NCI-H345 (cell line): Measurements from ENCODE around the gene IFT27.

Source experiments
- DNase-seq: peaks from one replicate; lab custom pipeline; 2025; lab: John Stamatoyannopoulos, UW

IFT27 gene

GRCh38 chr22:36775964-36776669 is at the start of gene IFT27:
IFT27 (minus strand) TSS chr22:36776119; CDS start chr22:36775707, 412 bp downstream.
- peak; percentile 99 for DNase-seq

- DNase-seq, result no peak
Measured at GRCh38 chr22:36824655-36825054, 48.7 kb upstream of the IFT27 start.

DNA sequence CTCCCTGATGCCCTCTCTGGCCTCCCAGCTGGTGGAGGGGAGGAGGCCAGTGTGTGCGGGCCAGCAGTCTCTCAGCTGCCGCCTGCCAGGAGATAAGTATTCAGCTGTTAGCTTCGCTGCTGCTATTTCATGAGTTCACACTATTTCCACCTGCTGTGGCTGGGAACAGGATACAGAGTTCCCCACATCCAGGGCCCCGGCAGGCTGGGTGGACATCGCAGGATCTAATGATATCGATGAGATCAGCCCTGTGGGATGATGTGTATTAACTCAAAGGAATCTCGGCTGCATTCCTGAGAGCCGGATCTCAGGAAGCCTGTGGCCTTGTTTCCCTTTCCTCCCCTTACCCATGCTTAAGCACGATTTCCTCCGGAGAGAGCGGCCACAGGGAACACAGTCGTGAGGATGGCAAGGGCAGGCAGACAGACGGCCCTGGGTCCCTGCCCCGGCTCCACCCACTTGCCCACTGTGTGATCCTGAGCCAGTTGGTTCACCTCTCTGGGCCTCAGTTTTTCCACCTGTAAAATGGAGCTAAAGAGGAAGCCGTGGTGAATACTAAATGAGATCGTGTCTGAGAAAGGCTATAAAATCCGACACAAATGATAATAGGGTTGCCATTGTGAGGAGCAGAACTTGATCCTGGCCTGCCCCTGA is 47.4 kb upstream of the IFT27 start:
- no peak for DNase-seq

GRCh38 chr22:36822581-36822980 is 46.7 kb upstream of the IFT27 start:
- DNase-seq, result no peak

GRCh38 chr22:36819112-36819511 is 43.2 kb upstream of the IFT27 start:
- DNase-seq, result no peak

DNA sequence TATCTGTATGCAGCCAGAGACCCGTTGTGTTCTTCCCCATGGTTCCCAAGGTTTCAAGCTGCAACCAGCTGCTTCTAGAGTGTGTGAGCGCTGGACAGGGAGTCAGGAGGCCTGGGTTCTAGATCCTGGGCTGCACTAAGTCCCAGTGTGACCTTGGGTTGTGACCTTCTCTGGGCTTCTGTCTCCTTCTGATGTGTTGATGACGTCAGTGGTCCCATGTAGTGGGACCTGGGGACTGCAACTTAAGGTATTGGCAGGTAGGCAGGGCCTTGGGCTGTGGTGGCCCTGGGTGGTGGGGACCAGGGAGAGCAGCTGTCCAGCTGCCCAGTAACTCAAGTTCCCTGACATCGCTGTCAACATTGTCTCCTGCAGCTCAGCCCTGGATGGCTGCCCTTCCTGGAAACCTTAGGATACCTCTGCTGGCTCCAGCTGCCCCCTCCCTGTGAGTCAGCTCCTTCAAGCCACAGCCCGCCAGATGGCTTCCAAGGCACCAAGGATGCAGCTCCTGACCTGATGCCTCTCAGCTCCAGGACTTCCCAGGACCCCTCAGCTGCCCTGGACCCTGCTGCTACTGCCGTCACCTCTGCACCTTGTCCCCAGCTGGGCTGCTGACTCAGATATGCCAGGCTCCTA is 42.2 kb upstream of the IFT27 start:
- DNase-seq, result no peak

DNA sequence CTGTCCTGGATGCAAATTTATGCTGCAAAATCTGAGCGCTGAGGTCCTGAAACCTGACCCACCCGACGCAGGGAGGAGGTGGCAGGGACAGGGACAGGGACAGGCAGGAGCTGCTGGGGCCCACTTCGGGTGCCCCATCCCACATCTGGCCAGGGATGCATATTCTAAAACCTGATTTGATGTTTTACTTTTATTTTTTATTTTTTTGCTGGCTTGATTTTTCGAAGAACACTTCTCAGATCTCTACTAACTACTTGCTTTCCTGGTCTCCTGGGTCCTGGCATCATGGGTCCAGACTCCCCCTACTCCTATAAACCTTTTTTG is 41.6 kb upstream of the IFT27 start:
- no peak for DNase-seq

GRCh38 chr22:36816636-36817524 is 41.0 kb upstream of the IFT27 start, which contains the start of gene PVALB:
PVALB (minus strand) TSS chr22:36817035; CDS start chr22:36817005, 30 bp downstream.
- DNase-seq, result peak; percentile 46

DNA sequence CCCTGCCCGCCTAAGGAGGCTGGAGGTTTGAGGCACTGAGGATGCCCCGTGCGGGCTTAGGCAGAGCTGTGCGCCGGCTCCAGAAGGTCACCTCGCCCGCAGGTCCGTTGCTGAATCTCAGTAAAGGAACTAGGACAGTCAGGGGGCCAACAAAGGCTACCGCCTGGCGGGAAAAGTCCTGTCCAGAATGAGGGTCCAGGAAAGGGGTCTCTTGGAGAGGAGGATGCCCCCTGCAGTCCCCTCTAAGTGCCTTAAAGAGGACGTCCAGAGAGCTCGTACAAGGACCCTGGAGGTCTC is 40.4 kb upstream of the IFT27 start:
- no peak for DNase-seq

- DNase-seq, result no peak
Measured at GRCh38 chr22:36815558-36816338, 39.8 kb upstream of the IFT27 start.

- no peak for DNase-seq
Measured at GRCh38 chr22:36814801-36815200, 38.9 kb upstream of the IFT27 start.

- no peak for DNase-seq
Measured at GRCh38 chr22:36811094-36811800, 35.3 kb upstream of the IFT27 start.

- no peak for DNase-seq
Measured at GRCh38 chr22:36809351-36809750, 33.4 kb upstream of the IFT27 start.

GRCh38 chr22:36808721-36809344 is 32.9 kb upstream of the IFT27 start:
- peak; percentile 91 for DNase-seq

GRCh38 chr22:36807627-36808026 is 31.7 kb upstream of the IFT27 start:
- DNase-seq, result no peak

DNA sequence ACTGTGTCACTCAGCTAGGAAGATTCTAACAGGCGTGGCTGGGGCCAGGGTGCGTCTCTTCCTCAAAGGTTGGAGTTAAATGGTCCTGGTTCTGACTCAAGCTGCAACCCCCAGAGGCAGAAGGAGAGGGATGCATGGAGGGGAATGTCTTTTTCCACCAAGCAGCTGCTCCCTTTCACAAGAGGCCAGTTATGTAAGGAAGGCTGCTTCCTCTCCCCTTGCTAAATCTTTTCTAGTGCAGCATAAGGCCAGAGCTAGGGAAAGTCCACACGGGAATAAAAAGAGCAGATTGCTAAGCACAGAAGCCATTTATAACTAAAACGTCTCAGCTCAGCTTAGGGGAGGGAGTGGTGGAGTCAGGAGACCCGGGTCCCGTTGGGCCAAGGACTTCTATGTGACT is 30.9 kb upstream of the IFT27 start:
- DNase-seq, result no peak

- no peak for DNase-seq
Measured at GRCh38 chr22:36803358-36803757, 27.4 kb upstream of the IFT27 start.

- no peak for DNase-seq
Measured at GRCh38 chr22:36798674-36799066, 22.8 kb upstream of the IFT27 start.

- DNase-seq, result no peak
Measured at GRCh38 chr22:36797911-36798673, 22.2 kb upstream of the IFT27 start.

- DNase-seq, result no peak
Measured at GRCh38 chr22:36797374-36797773, 21.5 kb upstream of the IFT27 start.
